A549 (cell line): Measurements from ENCODE around the gene ASAP2. TPM values are rescaled to one million over a fixed set of nuclear protein-coding genes. Genes with fewer than 3 reads are reported as not detected.

Experiments
- ATAC-seq, 2 experiments: fragments of 200-7000 bp in 1 of 2; fragments of >200 bp in 1 of 2; cut with Nextera tagmentation in 1 of 2; cut with Tn5 transposase in 1 of 2; 3 replicates each; pipeline versions ENCODE4 v1.8.0 to v1.9.1; 2018 to 2020; ENCODE audit warnings: mild to moderate bottlenecking in 1 of 2, moderate library complexity in 1 of 2
- CTCF ChIA-PET: fragments of 300-600 bp; sonication (Branson Sonifier 250); formaldehyde crosslinking; extraction: SDS; loops from one replicate; lab custom pipeline; 2021; ENCODE audit warnings: antibody characterized with exemption, inconsistent platforms; lab: Yijun Ruan, JAX
- POLR2A ChIA-PET: fragments of 350-600 bp; formaldehyde crosslinking; extraction: SDS; loops from one replicate; lab custom pipeline; 2021; ENCODE audit warnings: antibody characterized with exemption, inconsistent platforms; lab: Yijun Ruan, JAX
- DNase-seq, 2 experiments: peaks; one replicate each; pipeline versions ENCODE4 v3.0.0 to v3.0.0-alpha.2; 2011 to 2016; ENCODE audit warnings: low read depth in 1 of 2, low spot score in 1 of 2
- FAIRE-seq: peaks from 2 replicates; lab custom pipeline; 2011; peaks lifted over from hg19 to GRCh38; lab: Jason Lieb, UNC
- H3K27ac ChIP-seq, 2 experiments: fragments of >200 bp; sonication (Bioruptor Twin); formaldehyde crosslinking; 3 replicates each; pipeline ENCODE4 v1.5.1; 2016 to 2017
- H3K4me1 ChIP-seq: fragments of >200 bp; sonication (Bioruptor Twin); formaldehyde crosslinking; 3 replicates; pipeline ENCODE4 v1.6.1; 2016
- H3K4me2 ChIP-seq: fragments of >200 bp; sonication (Bioruptor Twin); formaldehyde crosslinking; 3 replicates; pipeline ENCODE4 v1.6.1; 2016
- H3K4me3 ChIP-seq: fragments of >200 bp; sonication (Bioruptor Twin); formaldehyde crosslinking; 3 replicates; pipeline ENCODE4 v1.5.1; 2016
- H3K9me3 ChIP-seq: fragments of >200 bp; sonication (Bioruptor Twin); formaldehyde crosslinking; 3 replicates; pipeline ENCODE4 v1.6.1; 2016
- ATOH8 ChIP-seq: fragments of 250-450 bp; sonication (Bioruptor Pico); IDR thresholded peaks from 2 replicates; pipeline ENCODE4 v1.5.0; 2020; ENCODE audit warnings: low read depth, mild to moderate bottlenecking, moderate library complexity
- CEBPB ChIP-seq, 2 experiments: fragments of >200 bp in 1 of 2; sonication (Bioruptor Twin) in 1 of 2; formaldehyde crosslinking in 1 of 2; IDR thresholded peaks; 2 replicates each; pipeline ENCODE4 v1.6.1; 2012 to 2016
- EHF ChIP-seq: fragments of 250-450 bp; sonication (Bioruptor Pico); IDR thresholded peaks from 2 replicates; pipeline ENCODE4 v1.5.0; 2020; ENCODE audit warnings: mild to moderate bottlenecking
- EHMT2 ChIP-seq: fragments of 200-600 bp; sonication (generic); IDR thresholded peaks from 2 replicates; pipeline ENCODE4 v1.6.1; 2016; ENCODE audit warnings: antibody characterized with exemption, low read depth, mild to moderate bottlenecking, moderate library complexity
- FOSB ChIP-seq: fragments of 250-450 bp; sonication (Bioruptor Pico); IDR thresholded peaks from 2 replicates; pipeline ENCODE4 v1.5.0; 2020; ENCODE audit warnings: mild to moderate bottlenecking, moderate library complexity
- FOSL2 ChIP-seq, 2 experiments: fragments of 450-650 bp in 1 of 2; fragments of >200 bp in 1 of 2; sonication (Bioruptor Twin) in 1 of 2; formaldehyde crosslinking; IDR thresholded peaks; 2 replicates each; pipeline versions ENCODE4 v1.5.0 to v1.6.1; 2016 to 2020; ENCODE audit warnings: mild to moderate bottlenecking in 1 of 2, moderate library complexity in 1 of 2
- HDAC2 ChIP-seq: fragments of 200-600 bp; sonication (generic); IDR thresholded peaks from 2 replicates; pipeline ENCODE4 v1.6.1; 2016
- HOXA7 ChIP-seq: fragments of 250-450 bp; sonication (Bioruptor Pico); IDR thresholded peaks from 2 replicates; pipeline ENCODE4 v1.5.0; 2020; ENCODE audit warnings: mild to moderate bottlenecking, moderate library complexity
- HOXB5 ChIP-seq: fragments of 250-450 bp; sonication (Bioruptor Pico); IDR thresholded peaks from 2 replicates; pipeline ENCODE4 v1.5.0; 2020; ENCODE audit warnings: mild to moderate bottlenecking, moderate library complexity
- JUN ChIP-seq, 2 experiments: fragments of >200 bp; sonication (Bioruptor Twin); formaldehyde crosslinking; IDR thresholded peaks; 2 replicates in 1 of 2; 3 replicates in 1 of 2; pipeline ENCODE4 v1.6.1; 2016 to 2017
- POLR2A ChIP-seq: IDR thresholded peaks from 2 replicates; pipeline ENCODE4 v1.6.1; 2012; ENCODE audit warnings: mild to moderate bottlenecking, low read length
- RAD21 ChIP-seq, 2 experiments: fragments of >200 bp in 1 of 2; sonication (Bioruptor Twin) in 1 of 2; formaldehyde crosslinking in 1 of 2; IDR thresholded peaks in 1 of 2; conservative IDR thresholded peaks in 1 of 2; 2 replicates in 1 of 2; 3 replicates in 1 of 2; pipeline ENCODE4 v1.6.1; 2012 to 2018; ENCODE audit warnings: inconsistent platforms in 1 of 2
- RFX5 ChIP-seq: fragments of 450-650 bp; IDR thresholded peaks from 2 replicates; pipeline ENCODE4 v1.7.1; 2014; ENCODE audit warnings: antibody characterized with exemption, mild to moderate bottlenecking, moderate library complexity
- TFCP2L1 ChIP-seq: fragments of 250-450 bp; sonication (Bioruptor Pico); IDR thresholded peaks from 2 replicates; pipeline ENCODE4 v1.5.0; 2021; ENCODE audit warnings: mild to moderate bottlenecking
- ZC3H11A ChIP-seq: fragments of 450-650 bp; IDR thresholded peaks from 2 replicates; pipeline ENCODE4 v1.6.1; 2014; ENCODE audit warnings: antibody characterized with exemption, mild to moderate bottlenecking
- ZFP36 ChIP-seq: fragments of 450-650 bp; IDR thresholded peaks from 2 replicates; pipeline ENCODE4 v1.6.1; 2014; ENCODE audit warnings: borderline replicate concordance; ENCODE audit not compliant: partially characterized antibody
- WGBS: methylation state at CpG from one replicate; pipeline ENCODE4 v1.1.6; 2017; ENCODE audit errors: missing lambda C conversion rate; 5-methylcytosine and 5-hydroxymethylcytosine counted together
- polyA plus RNA-seq, 4 experiments: library from polyadenylated mRNA; depleted of rRNA in 3 of 4; stranded (reverse); fragments of >200 nt; fragmentation: RNase III in 1 of 4; extraction: RNeasy Plus Mini Kit Qiagen cat#74134 plus additional on column Dnase treatment in 1 of 4; gene quantifications; 2 replicates in 3 of 4; 3 replicates in 1 of 4; pipeline ENCODE4 v1.2.3, GENCODE V29; 2011 to 2017
- TF ChIP-seq, protein P1 (sequence below): fragments of 250-450 bp; sonication (Bioruptor Pico); IDR thresholded peaks from 2 replicates; pipeline ENCODE4 v1.5.0; 2021; ENCODE audit warnings: mild to moderate bottlenecking, moderate library complexity, borderline replicate concordance

The ASAP2 gene
- polyA plus RNA-seq, 2 of the 4 experiments (the other 2 are of a cell fraction) = 17.8 to 27.9 TPM

GRCh38 chr2:9401646-9402371, 195.2 kb downstream of the ASAP2 start:
- FAIRE-seq (no peak), DNase-seq (no peak), ATAC-seq (peak in 1 of 2 experiments; percentile 41; a peak in 3 of 6 replicates)
- CTCF ChIA-PET = interaction anchor here (0.9 to 2.8 kb wide), 10 partner anchors 15 to 671 kb away, joined by 3 to 12 read pairs (median 4); partner anchors contain the start of genes ASAP2, CPSF3 and ITGB1BP1
- Histone ChIP-seq H3K9me3 (no peaks in the 10 kb centered on the region), H3K4me1 (peaks cover 18% of the 10 kb centered on the region; the same call in 2 of the 3 replicates), H3K27ac (no peak overlapping the region), H3K4me2 (no peak overlapping the region), H3K4me3 (no peak overlapping the region)
- WGBS = 94% methylated on average over 19 of the region's 19 CpGs
- POLR2A ChIA-PET = interaction anchor here (0.5 to 0.6 kb wide), 3 partner anchors 15 to 73 kb away, joined by 3 to 5 read pairs (median 4); no protein-coding TSS in a partner anchor
- TF ChIP-seq EHF (CRISPR knock-in tag) (no peak), RFX5 (no peak), TFCP2L1 (CRISPR knock-in tag) (no peak), JUN (IDR thresholded peaks at IDR 0.05) (no peak), FOSB (CRISPR knock-in tag) (no peak), EHMT2 (no peak), RAD21 (conservative IDR thresholded peaks at IDR 0.05 in 1 of 2, IDR thresholded peaks at IDR 0.05 in 1 of 2) (0 out of 5 replicates have a peak, but pooled peaks of 1 of the 2 experiments have one; percentile 1)
- TF ChIP-seq, protein P1, sequence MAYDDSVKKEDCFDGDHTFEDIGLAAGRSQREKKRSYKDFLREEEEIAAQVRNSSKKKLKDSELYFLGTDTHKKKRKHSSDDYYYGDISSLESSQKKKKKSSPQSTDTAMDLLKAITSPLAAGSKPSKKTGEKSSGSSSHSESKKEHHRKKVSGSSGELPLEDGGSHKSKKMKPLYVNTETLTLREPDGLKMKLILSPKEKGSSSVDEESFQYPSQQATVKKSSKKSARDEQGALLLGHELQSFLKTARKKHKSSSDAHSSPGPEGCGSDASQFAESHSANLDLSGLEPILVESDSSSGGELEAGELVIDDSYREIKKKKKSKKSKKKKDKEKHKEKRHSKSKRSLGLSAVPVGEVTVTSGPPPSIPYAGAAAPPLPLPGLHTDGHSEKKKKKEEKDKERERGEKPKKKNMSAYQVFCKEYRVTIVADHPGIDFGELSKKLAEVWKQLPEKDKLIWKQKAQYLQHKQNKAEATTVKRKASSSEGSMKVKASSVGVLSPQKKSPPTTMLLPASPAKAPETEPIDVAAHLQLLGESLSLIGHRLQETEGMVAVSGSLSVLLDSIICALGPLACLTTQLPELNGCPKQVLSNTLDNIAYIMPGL (CRISPR knock-in tag) = no peak

- no peak for TF ChIP-seq HOXB5 (CRISPR knock-in tag)
- no peak for TF ChIP-seq POLR2A
- TF ChIP-seq FOSB (CRISPR knock-in tag) = no peak
- ATAC-seq (no peak), FAIRE-seq (no peak), DNase-seq (no peak)
- H3K27ac ChIP-seq = no peak overlapping the region
- POLR2A ChIA-PET = no interaction called here
- CTCF ChIA-PET = interaction anchor here (0.6 to 2.1 kb wide), 5 partner anchors 200 to 1470 kb away, joined by 3 to 6 read pairs (median 3); no protein-coding TSS in a partner anchor
- no peaks in the 10 kb centered on the region for H3K9me3 ChIP-seq
- WGBS = 70% methylated on average over 2 of the region's 2 CpGs
- H3K4me2 ChIP-seq = no peak overlapping the region
- H3K4me3 ChIP-seq = no peak overlapping the region
- peaks cover 21% of the 10 kb centered on the region; the same call in 2 of the 3 replicates for H3K4me1 ChIP-seq
Measured at GRCh38 chr2:9403924-9404323, 197.3 kb downstream of the ASAP2 start.

DNA sequence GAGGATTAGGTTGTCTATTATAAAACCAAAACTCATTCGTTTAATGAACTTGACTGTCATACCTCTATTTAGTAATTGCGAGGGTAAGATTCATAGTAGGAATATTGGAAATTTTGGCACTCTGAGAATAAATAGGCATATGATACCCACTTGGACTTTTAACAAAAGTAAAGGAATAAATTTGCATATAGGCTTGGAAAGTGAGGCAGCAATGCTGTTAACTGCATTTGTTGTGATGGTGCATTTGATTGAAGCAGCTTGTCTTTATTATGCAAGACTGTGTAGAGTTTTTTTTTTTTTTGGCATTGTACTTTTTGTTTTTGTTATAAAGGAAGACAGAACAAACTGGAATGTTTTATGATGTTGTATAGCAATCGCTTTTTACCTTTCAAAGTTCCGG, 197.8 kb downstream of the ASAP2 start:
- no peaks in the 10 kb centered on the region for H3K9me3 ChIP-seq
- no peak for ATAC-seq
- H3K27ac ChIP-seq = no peak overlapping the region
- H3K4me1 ChIP-seq = peaks cover 21% of the 10 kb centered on the region; the same call in 2 of the 3 replicates
- H3K4me3 ChIP-seq = no peak overlapping the region
- TF ChIP-seq ATOH8 (CRISPR knock-in tag) = no peak
- no peak for TF ChIP-seq CEBPB (IDR thresholded peaks at IDR 0.05)
- TF ChIP-seq HOXA7 = no peak
- no peak for FAIRE-seq
- no peak overlapping the region for H3K4me2 ChIP-seq
- ChIA-PET CTCF (interaction anchor here (0.6 to 1.3 kb wide), 5 partner anchors 200 to 1470 kb away, joined by 3 to 4 read pairs (median 3); no protein-coding TSS in a partner anchor), POLR2A (no interaction called here)
- WGBS = 89% methylated on average over 4 of the region's 4 CpGs
- no peak for DNase-seq

DNA sequence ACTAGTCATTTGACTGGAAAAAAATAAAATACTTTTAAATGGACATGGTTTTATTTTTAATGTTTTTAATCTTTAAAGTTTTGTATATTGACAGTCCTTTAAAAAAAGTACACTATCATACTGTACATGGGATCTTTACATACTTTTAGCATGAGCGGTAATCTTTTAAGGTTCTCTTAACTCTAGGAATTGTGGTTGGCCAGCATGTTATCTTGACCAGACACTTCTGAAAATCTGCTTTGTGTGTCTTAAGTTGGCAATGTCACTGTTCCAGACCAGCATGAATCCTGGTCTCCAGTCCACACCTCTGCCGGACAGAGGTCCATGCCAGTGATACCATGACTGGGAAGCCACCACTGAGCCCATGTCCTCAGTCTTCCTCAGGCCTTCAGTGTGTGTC, 199.0 kb downstream of the ASAP2 start:
- Histone ChIP-seq H3K4me1 (peaks cover 16% of the 10 kb centered on the region; the same call in 2 of the 3 replicates), H3K9me3 (no peaks in the 10 kb centered on the region), H3K4me3 (no peak overlapping the region), H3K4me2 (no peak overlapping the region), H3K27ac (no peak overlapping the region)
- DNase-seq (no peak), FAIRE-seq (no peak), ATAC-seq (no peak)
- 95% methylated on average over 2 of the region's 2 CpGs for WGBS
- POLR2A ChIA-PET = no interaction called here
- CTCF ChIA-PET = interaction anchor here (1.3 kb wide), 1 partner anchor 263 kb away, joined by 3 read pairs; no protein-coding TSS in a partner anchor
- TF ChIP-seq FOSL2 (IDR thresholded peaks at IDR 0.05) (no peak), FOSL2 (CRISPR knock-in tag; IDR thresholded peaks at IDR 0.05) (no peak), HDAC2 (no peak), ZC3H11A (no peak), ZFP36 (no peak), CEBPB (IDR thresholded peaks at IDR 0.05) (no peak)
